Measurements from ENCODE around the gene GAS1.

GRCh38 chr9:86975036-86975435, 27.7 kb upstream of the GAS1 start:
- TF ChIP-seq CTCF (IDR thresholded peaks at IDR 0.05 in 4 of 5, conservative IDR thresholded peaks at IDR 0.05 in 1 of 5) (no peak), POLR2A (IDR thresholded peaks at IDR 0.05) (no peak)

All from gastrocnemius medialis (tissue), 4 donors.